Measurements from ENCODE around the gene ZNF800.

Gene ZNF800

GRCh38 chr7:127330070-127330469 is 62.4 kb downstream of the ZNF800 start:
- no peaks in the 10 kb centered on the region for H3K36me3 ChIP-seq (replicated peaks; ENCODE audit: low read depth, low read length)
- peaks cover 32% of the 10 kb centered on the region for H3K27me3 ChIP-seq (ENCODE audit: low read depth, low read length)
- TF ChIP-seq CTCF (IDR thresholded peaks at IDR 0.05; ENCODE audit: low read depth, low read length) (no peak), EZH2phosphoT487 (IDR thresholded peaks at IDR 0.05; ENCODE audit: low read depth) (no peak)
- H3K79me2 ChIP-seq (ENCODE audit: low read length): no peaks in the 10 kb centered on the region
- no peak overlapping the region for H3K4me2 ChIP-seq (ENCODE audit: low read length)
- H3K4me1 ChIP-seq (ENCODE audit: low read length): no peaks in the 10 kb centered on the region
- H3K4me3 ChIP-seq (ENCODE audit: low read length): no peak overlapping the region
- H3K9ac ChIP-seq (ENCODE audit: low read length): no peak overlapping the region
- no peaks in the 10 kb centered on the region for H3K9me3 ChIP-seq (ENCODE audit: insufficient read depth, low read length)
- no peaks in the 10 kb centered on the region for H4K20me1 ChIP-seq (ENCODE audit: insufficient read depth, low read length)
- no peak overlapping the region for H2AFZ ChIP-seq (ENCODE audit: low read depth, low read length)
- no peak overlapping the region for H3K27ac ChIP-seq (ENCODE audit: low read length)

GRCh38 chr7:127322832-127323493 is 69.5 kb downstream of the ZNF800 start:
- H3K4me3 ChIP-seq (ENCODE audit: low read length): no peak overlapping the region
- H3K4me2 ChIP-seq (ENCODE audit: low read length): no peak overlapping the region
- H2AFZ ChIP-seq (ENCODE audit: low read depth, low read length): no peak overlapping the region
- no peaks in the 10 kb centered on the region for H3K9me3 ChIP-seq (ENCODE audit: insufficient read depth, low read length)
- no peak for TF ChIP-seq EZH2phosphoT487 (IDR thresholded peaks at IDR 0.05; ENCODE audit: low read depth)
- no peak for TF ChIP-seq CTCF (IDR thresholded peaks at IDR 0.05; ENCODE audit: low read depth, low read length)
- no peaks in the 10 kb centered on the region for H4K20me1 ChIP-seq (ENCODE audit: insufficient read depth, low read length)
- no peak overlapping the region for H3K27ac ChIP-seq (ENCODE audit: low read length)
- H3K27me3 ChIP-seq (ENCODE audit: low read depth, low read length): peaks cover 35% of the 10 kb centered on the region
- H3K9ac ChIP-seq (ENCODE audit: low read length): no peak overlapping the region
- no peaks in the 10 kb centered on the region for H3K4me1 ChIP-seq (ENCODE audit: low read length)
- H3K79me2 ChIP-seq (ENCODE audit: low read length): no peaks in the 10 kb centered on the region
- no peaks in the 10 kb centered on the region for H3K36me3 ChIP-seq (replicated peaks; ENCODE audit: low read depth, low read length)

- no peak overlapping the region for H3K9ac ChIP-seq (ENCODE audit: low read length)
- H3K4me2 ChIP-seq (ENCODE audit: low read length): no peak overlapping the region
- H2AFZ ChIP-seq (ENCODE audit: low read depth, low read length): no peak overlapping the region
- H3K36me3 ChIP-seq (replicated peaks; ENCODE audit: low read depth, low read length): no peaks in the 10 kb centered on the region
- H4K20me1 ChIP-seq (ENCODE audit: insufficient read depth, low read length): no peaks in the 10 kb centered on the region
- peaks cover 29% of the 10 kb centered on the region for H3K27me3 ChIP-seq (ENCODE audit: low read depth, low read length)
- no peaks in the 10 kb centered on the region for H3K9me3 ChIP-seq (ENCODE audit: insufficient read depth, low read length)
- no peak overlapping the region for H3K27ac ChIP-seq (ENCODE audit: low read length)
- H3K79me2 ChIP-seq (ENCODE audit: low read length): no peaks in the 10 kb centered on the region
- TF ChIP-seq EZH2phosphoT487 (IDR thresholded peaks at IDR 0.05; ENCODE audit: low read depth) (no peak), CTCF (IDR thresholded peaks at IDR 0.05; ENCODE audit: low read depth, low read length) (no peak)
- H3K4me3 ChIP-seq (ENCODE audit: low read length): no peak overlapping the region
- no peaks in the 10 kb centered on the region for H3K4me1 ChIP-seq (ENCODE audit: low read length)
Observed at GRCh38 chr7:127322351-127322750, 70.2 kb downstream of the ZNF800 start.

- Histone ChIP-seq H2AFZ (ENCODE audit: low read depth, low read length) (no peak overlapping the region), H3K9ac (ENCODE audit: low read length) (no peak overlapping the region), H3K4me2 (ENCODE audit: low read length) (no peak overlapping the region), H3K27ac (ENCODE audit: low read length) (no peak overlapping the region), H3K9me3 (ENCODE audit: insufficient read depth, low read length) (no peaks in the 10 kb centered on the region), H3K4me3 (ENCODE audit: low read length) (no peak overlapping the region), H3K4me1 (ENCODE audit: low read length) (no peaks in the 10 kb centered on the region), H3K79me2 (ENCODE audit: low read length) (no peaks in the 10 kb centered on the region), H4K20me1 (ENCODE audit: insufficient read depth, low read length) (no peaks in the 10 kb centered on the region), H3K27me3 (ENCODE audit: low read depth, low read length) (peaks cover 20% of the 10 kb centered on the region), H3K36me3 (replicated peaks; ENCODE audit: low read depth, low read length) (no peaks in the 10 kb centered on the region)
- TF ChIP-seq EZH2phosphoT487 (IDR thresholded peaks at IDR 0.05; ENCODE audit: low read depth) (no peak), CTCF (IDR thresholded peaks at IDR 0.05; ENCODE audit: low read depth, low read length) (no peak)
Observed at GRCh38 chr7:127320974-127321373, 71.5 kb downstream of the ZNF800 start.
